NCI-H1694 treated with DMSO at 0.1 percent for 48 hours (cell line): ENCODE data around the gene BICDL2.
"Not testable (repeated sequence)": the region's sequence is repeated elsewhere in the genome, so short reads cannot be mapped to it uniquely, and the experiment has no call there.

ENCODE experiments used
- DNase-seq: peaks from one replicate; lab custom pipeline; 2025; lab: John Stamatoyannopoulos, UW

The BICDL2 gene

GRCh38 chr16:3036726-3037315 is at the start of gene BICDL2:
BICDL2 (minus strand) TSS chr16:3036944; CDS start chr16:3035496, 1,448 bp downstream.
- no peak for DNase-seq

- no peak for DNase-seq
Measured at GRCh38 chr16:3085868-3086595, 49.3 kb upstream of the BICDL2 start.

DNA sequence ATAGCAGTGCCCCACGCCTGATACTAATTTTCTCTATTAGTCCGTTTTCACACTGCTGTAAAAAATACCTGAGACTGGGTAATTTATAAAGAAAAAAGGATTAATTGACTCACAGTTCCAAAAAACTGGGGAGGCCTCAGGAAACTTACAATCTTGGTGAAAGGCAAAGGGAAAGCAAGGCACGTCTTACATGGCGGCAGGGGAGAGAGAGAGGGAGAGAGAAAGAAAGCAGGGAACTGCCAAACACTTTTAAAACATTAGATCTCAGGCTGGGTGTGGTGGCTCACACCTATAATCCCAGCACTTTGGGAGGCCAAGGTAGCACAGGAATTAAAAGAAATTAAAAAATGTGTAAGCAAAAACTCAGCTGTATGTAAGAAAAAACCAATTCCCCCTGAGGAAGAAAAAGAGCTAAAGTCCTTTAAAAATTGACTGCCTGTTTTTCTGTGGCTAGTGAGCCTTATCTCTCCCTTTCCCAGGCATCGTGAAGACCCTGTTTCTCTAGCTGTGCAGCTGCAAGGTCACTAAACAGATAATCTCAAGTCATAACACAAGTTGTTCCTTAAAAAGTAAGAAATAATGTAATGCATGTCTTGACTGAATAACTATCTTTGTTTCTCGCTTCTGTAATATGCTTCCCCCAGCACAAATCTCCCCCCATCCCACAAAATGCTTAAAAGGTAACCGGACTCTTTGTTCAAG is 48.4 kb upstream of the BICDL2 start:
- no peak for DNase-seq

DNA sequence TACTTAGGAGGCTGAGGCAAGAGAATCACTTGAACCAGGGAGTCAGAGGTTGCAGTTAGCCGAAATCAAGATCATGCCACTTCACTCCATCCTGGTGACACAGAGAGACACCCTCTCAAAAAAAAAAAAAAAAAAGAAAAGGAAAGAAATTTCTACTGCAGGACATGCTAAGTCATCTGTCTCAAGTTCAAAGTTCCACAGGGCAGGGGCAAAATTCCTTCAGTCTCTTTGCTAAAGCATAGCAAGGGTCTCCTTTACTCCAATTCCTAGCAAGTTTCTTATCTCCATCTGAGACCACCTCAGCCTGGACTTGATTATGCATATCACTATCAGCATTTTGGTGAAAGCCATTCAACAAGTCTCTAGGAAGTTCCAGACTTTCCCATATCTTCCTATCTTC is 47.7 kb upstream of the BICDL2 start:
- DNase-seq = no peak

- DNase-seq = not testable (repeated sequence)
Measured at GRCh38 chr16:3083408-3083807, 46.7 kb upstream of the BICDL2 start.

- DNase-seq = not testable (repeated sequence)
Measured at GRCh38 chr16:3081957-3082356, 45.2 kb upstream of the BICDL2 start.

GRCh38 chr16:3080024-3080423 is 43.3 kb upstream of the BICDL2 start:
- no peak for DNase-seq

DNA sequence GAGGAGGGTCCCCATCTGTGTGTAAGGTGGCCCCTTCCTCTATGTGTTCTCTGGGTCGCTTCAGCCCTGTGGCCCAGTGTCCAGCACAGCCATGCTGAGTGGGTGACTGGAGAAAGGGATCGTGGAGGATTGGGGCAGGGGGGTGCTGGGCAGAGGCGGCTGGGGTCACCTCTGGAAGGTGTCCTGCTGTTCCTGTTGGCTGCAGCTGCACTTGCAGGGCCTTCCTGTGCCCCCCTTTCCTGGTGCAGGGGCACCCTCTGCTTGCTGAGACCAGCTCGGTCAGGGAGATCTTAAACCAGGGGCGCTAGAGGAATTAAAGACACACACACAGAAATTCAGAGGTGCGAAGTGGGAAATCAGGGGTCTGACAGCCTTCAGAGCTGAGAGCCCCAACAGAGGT is 39.8 kb upstream of the BICDL2 start:
- no peak for DNase-seq

DNA sequence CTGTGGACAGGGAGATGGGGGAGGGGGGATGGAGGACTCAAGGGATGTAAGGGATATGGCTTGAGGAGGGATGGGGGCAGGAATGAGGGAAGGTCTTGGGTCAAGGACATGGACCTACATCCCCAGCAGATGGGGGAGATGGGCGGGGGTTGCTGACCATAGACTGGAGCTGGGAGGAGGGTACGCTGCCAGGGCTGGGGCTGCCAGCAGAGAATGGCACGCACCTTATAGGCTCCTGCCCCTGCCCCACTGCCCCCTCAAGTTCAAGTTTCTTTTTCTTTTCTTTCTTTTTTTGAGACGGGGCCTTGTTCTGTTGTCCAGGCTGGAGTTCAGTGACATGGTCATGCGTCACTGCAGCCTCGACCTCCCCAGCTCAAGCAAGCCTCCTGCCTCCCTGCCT is 39.2 kb upstream of the BICDL2 start:
- not testable (repeated sequence) for DNase-seq

GRCh38 chr16:3075523-3075915 is 38.8 kb upstream of the BICDL2 start:
- DNase-seq = no peak

DNA sequence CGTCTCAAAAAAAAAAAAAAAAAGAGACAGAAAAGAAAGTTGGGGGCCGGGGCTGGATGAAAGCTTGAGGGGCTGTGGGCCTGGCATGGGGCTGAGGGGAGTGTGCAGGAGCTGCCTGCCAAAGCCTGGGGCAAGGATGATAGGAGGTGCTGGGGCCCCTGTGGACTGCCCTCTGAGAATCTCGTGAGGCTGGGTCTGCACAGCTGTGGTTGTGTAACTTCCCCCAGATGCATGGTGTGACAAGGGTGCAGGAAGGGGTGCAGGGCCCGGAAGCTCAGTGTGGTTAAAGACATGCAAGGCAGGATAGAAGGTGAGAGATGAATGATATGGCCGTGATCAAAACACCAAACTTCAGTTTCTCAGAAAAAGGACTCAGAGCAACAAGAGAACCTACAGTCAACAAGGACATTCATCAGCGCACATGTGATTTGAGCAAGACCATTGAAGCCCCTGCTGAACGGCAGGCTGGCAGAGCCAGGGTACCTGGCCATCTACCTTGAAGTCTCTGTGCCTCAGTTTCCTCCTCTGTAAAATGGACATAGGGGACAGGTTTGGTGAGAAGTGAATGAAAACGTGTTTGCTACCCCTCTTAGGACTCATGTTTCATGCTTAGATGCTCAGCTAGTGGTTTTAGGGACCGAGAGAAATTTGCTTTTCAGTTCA is 38.2 kb upstream of the BICDL2 start:
- DNase-seq = no peak

GRCh38 chr16:3073448-3073847 is 36.7 kb upstream of the BICDL2 start:
- no peak for DNase-seq

DNA sequence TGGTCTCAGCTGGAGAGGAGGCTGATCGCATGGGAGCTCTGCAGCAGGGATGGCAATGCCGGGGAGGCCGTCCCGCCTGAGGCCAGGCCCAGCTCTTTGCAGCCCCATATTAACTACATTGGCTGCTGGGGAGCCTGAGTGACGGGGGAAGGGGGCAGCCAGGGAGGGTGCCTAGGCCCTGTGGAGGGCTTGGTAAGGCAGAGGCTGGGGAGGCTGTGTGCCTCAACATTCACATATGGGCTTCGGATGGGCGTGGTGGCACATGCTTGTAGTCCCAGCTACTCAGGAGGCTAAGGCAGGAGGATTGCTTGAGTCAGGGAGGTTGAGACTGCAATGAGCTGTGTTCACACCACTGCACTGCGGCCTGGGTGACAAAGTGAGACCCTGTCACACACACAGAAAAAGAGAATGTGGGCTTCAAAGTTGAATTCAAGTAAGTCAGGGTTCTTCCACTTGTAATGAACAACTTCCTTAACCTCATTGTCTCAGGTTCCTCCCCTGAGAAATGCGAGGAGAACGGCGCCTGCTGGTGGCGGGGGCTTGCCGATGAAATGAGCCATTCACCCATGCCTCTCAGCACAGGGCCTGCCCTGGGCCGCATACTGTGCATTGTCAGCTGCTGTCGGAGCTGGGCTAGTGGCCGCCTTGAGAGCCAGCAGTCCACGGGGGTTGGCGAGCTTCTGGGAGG is 36.0 kb upstream of the BICDL2 start:
- not testable (repeated sequence) for DNase-seq

DNA sequence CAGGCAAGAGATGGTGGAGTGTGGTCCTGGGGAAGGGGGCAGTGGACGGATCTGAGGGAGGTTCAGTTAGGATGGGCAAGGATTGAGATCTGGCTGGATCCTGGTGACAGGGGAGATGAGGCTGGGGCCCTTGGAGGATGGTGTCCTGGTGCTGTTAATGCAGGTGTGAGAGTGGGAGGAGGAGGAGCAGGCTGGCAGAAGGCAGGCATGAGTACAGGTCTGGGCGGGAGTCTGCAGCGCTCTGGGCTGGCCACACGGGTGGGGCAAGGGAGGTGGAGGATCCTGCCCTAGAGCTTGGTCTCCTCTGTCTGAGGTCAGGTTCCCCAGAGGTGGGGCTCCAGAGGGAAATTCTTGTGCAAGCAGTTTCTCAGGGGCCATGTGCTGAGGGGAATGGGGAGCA is 35.4 kb upstream of the BICDL2 start:
- DNase-seq = not testable (repeated sequence)

DNA sequence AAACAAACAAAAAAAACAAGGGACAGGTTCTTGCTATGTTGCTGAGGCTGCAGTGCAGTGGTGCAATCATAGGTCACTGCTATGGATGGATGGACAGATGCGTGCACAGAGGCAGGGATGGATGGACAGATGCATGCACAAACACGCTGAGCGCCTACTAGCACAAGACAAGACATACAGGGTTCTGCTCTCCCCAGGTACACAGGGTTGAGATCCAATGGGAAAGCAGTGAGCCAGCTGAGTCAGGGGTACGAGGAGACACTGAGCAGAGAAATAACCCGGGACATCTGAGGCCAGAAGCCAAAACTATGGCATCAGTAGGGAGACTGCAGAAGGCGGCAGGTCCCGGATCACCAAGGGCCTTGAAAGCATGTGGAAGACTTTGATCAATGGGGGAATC is 34.9 kb upstream of the BICDL2 start:
- DNase-seq = no peak

DNA sequence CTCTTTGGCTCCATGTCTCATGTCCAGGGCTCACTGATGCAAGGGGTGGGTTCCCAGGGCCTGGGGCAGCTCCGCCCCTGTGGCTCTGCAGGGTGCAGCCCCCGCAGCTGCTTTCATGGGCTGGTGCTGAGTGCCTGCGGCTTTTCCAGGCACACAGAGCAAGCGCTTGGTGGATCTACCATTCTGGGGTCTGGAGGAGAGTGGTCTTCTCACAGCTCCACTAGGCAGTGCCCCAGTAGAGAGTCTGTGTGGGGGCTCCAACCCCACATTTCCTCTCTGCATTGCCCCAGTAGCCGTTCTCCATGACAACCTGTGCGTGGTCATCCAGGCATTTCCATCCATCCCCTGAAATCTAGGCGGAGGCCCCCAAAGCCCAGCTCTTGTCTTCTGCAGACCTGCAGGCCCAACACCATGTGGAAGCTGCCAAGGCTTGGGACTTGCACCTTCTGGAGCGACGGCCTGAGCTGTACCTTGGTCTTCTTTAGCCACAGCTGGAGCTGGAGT is 33.9 kb upstream of the BICDL2 start:
- DNase-seq = no peak

GRCh38 chr16:3069146-3069545 is 32.4 kb upstream of the BICDL2 start:
- DNase-seq = not testable (repeated sequence)

DNA sequence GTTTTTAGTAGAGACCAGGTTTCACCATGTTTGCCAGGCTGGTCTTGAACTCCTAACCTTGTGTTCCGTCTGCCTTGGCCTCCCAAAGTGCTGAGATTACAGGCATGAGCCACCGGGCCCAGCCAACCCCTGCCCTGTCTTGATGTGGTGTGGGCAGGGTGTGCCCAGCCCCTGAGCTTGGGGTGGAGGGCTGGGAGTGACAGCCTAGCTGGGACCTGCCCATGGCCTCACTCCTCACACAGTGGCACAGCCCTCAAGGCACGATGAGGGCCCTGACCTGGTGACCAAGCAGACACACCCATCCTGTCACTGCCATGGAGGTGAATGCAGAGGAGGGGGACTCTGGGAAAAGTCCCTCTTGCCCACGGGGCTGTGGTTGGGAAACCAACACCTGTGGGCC is 31.7 kb upstream of the BICDL2 start:
- no peak for DNase-seq

DNA sequence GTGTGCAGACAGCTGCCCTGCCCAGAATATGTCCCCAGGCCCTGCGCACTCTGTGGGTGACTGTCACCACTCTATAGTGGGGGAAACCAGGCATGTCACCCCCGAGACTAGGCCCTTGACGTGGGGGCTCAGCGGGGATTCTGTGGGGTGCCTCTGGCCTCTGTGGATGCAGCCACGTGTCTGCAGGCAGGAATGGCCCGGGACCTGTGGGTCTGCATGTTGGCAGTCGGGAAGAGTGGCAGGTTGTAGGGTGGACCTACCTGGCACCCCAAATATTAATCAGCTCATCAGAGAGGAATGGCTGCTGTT is 29.6 kb upstream of the BICDL2 start:
- DNase-seq = no peak

GRCh38 chr16:3065742-3066439 is 29.1 kb upstream of the BICDL2 start:
- DNase-seq = no peak

DNA sequence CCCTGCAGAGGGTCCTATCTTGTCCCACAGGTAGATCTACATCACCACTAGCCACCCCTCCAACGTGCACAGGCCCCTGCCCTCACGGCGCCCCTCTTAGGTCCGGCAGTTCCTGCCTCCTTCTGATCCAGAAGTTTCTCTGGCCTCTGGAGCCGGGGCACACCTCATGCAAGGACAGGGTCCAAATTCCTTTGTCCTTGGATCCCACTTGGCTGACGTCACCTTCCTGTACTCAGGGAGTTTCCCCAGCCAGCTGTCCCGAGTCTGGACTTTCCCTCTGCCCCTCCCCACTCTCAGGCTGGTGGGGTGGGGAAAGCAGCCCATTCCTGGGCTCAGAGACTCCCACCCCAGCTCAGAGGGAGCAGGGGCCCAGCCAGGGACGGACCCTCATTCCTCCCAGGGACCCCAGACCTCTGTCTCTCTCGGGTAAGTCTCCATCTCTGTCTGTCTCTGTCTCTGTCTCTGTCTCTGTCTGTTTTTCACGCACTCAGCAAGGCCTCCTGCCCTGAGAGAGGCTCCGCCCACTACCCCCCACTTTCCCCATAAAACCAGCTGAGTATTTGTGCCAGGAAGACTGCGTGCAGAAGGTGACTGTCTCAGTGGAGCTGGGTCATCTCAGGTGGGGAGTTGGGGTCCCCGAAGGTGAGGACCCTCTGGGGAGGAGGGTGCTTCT is 28.5 kb upstream of the BICDL2 start, which contains the start of gene IL32:
TSS of gene IL32 (plus strand) at position 572 of the 673 bp plus-strand sequence. CDS start 172 bp downstream, outside the sequence.
- no peak for DNase-seq
